Measurements from ENCODE around the gene CCL21. TPM values are rescaled to one million over a fixed set of nuclear protein-coding genes. Genes with fewer than 3 reads are reported as not detected.
"Not testable (repeated sequence)": the region's sequence is repeated elsewhere in the genome, so short reads cannot be mapped to it uniquely, and the experiment has no call there.

Gene CCL21
- total RNA-seq, 1 donor from 2014 or later: not detected

DNA sequence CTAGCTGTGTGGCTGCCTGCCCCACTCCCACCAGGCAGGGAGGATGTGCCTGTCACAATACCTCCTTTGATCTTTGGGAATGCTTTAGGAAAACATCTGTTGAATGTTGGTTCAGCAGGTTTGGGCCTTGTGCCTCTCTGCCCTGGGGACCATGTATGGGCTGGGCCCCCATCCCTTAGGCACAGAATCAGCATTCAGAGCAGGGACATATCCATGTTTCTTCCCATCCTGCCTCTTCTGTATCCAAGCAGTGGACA lies 9.8 kb upstream of the CCL21 start:
- H3K4me1 Mint-ChIP-seq (ENCODE audit: low read depth); DNase-seq (ENCODE audit: low spot score); intact Hi-C loops (cut with micrococcal nuclease); H3K27ac Mint-ChIP-seq; H3K4me3 Mint-ChIP-seq; H3K27me3 Mint-ChIP-seq (ENCODE audit: insufficient read depth); H3K36me3 Mint-ChIP-seq (ENCODE audit: low read depth); H3K9me3 Mint-ChIP-seq: not testable (repeated sequence)

DNA sequence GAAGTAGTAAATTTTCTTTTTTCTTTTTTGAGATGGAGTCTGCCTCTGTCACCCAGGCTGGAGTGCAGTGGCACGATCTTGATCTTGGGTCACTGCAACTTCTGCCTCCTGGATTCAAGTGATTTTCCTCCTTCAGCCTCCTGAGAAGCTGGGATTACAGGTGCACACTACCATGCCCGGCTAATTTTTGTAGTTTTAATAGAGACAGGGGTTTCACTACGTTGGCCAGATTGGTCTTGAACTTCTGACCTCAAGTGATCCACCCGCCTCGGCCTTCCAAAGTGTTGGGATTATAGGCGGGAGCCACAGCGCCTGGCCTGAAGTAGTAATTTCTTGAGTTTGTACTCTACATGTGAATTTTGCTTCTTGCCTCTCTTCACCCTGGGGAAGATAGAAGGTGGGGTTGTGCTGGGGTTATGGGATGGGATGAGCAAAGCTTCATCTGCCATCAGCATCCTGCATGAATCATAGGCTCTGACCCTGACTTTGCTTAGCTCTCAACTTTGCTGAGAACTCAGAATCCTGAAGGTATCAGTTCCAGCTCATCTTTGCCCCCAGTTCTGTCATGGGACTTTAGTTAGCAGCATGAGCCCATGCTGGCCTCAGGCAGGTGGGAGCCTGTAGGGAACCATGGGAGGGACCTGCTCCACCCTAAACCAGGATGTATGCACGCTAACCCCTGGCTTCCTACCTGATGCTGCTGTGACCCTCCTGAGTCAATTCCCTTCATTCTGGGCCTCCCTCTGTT lies 9.3 kb upstream of the CCL21 start:
- intact Hi-C loops (cut with micrococcal nuclease): no loop called here
- Mint-ChIP-seq H3K27me3 (ENCODE audit: insufficient read depth) (peaks cover 4% of the 10 kb centered on the region), H3K36me3 (ENCODE audit: low read depth) (no peaks in the 10 kb centered on the region), H3K4me1 (ENCODE audit: low read depth) (no peaks in the 10 kb centered on the region), H3K4me3 (no peak overlapping the region), H3K27ac (no peak overlapping the region), H3K9me3 (no peaks in the 10 kb centered on the region)
- no peak for DNase-seq (ENCODE audit: low spot score)

DNA sequence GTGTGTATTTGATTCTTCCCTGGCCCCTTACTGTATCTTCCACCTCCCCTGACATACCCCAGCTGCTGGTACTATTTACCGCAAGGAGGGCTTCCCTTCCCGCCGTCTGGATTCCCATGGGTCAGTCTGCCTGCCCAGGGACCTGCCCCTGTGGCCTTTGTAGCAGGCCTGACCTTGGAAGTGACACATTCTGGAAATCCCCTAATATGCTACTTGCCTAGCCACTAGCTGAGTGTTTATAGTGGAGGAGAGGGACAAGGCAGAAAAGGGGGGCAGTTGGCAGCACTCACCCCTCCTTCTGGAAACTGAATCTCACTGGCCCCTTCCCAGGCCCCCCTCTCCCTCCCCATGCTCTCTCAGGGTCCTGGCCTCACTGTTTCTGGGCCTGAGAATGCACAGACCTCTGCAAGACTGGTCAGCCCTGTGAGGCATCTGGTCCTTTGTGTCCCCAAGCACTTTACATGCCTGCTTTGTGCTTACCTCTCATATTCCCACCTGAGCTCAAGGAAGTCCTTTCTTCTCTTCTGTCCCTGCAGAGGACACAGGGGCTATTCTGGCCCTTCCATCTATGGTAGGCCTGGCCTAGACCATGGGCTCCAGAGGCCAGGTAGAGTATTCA lies 8.2 kb upstream of the CCL21 start:
- H3K27me3 Mint-ChIP-seq (ENCODE audit: insufficient read depth): peaks cover 6% of the 10 kb centered on the region
- no peak for DNase-seq (ENCODE audit: low spot score)
- H3K4me3 Mint-ChIP-seq: no peak overlapping the region
- H3K4me1 Mint-ChIP-seq (ENCODE audit: low read depth): no peaks in the 10 kb centered on the region
- H3K27ac Mint-ChIP-seq: no peak overlapping the region
- H3K9me3 Mint-ChIP-seq: no peaks in the 10 kb centered on the region
- no peaks in the 10 kb centered on the region for H3K36me3 Mint-ChIP-seq (ENCODE audit: low read depth)
- intact Hi-C loops (cut with micrococcal nuclease): no loop called here

DNA sequence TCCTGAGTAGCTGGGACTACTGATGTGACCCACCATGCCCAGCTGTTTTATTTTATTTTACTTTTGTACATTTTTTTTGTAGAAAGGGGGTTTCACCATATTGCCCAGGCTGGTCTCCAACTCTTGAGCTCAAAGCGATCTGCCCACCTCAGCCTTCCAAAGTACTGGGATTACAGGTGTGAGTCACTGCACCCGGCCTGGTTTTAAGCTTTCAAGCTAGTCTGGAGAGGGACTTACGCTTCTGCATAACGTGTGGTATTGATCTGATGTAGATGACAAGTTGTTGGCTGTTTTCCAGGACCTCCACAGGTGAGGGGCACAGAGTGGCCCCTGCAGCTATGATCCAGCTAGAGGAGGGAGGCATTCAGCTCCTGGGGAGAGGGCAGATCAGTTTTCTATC lies 6.8 kb upstream of the CCL21 start:
- no peaks in the 10 kb centered on the region for H3K4me1 Mint-ChIP-seq (ENCODE audit: low read depth)
- intact Hi-C loops (cut with micrococcal nuclease): no loop called here
- H3K9me3 Mint-ChIP-seq: no peaks in the 10 kb centered on the region
- no peak overlapping the region for H3K27ac Mint-ChIP-seq
- H3K36me3 Mint-ChIP-seq (ENCODE audit: low read depth): no peaks in the 10 kb centered on the region
- H3K4me3 Mint-ChIP-seq: no peak overlapping the region
- DNase-seq (ENCODE audit: low spot score): no peak
- peaks cover 15% of the 10 kb centered on the region for H3K27me3 Mint-ChIP-seq (ENCODE audit: insufficient read depth)

DNA sequence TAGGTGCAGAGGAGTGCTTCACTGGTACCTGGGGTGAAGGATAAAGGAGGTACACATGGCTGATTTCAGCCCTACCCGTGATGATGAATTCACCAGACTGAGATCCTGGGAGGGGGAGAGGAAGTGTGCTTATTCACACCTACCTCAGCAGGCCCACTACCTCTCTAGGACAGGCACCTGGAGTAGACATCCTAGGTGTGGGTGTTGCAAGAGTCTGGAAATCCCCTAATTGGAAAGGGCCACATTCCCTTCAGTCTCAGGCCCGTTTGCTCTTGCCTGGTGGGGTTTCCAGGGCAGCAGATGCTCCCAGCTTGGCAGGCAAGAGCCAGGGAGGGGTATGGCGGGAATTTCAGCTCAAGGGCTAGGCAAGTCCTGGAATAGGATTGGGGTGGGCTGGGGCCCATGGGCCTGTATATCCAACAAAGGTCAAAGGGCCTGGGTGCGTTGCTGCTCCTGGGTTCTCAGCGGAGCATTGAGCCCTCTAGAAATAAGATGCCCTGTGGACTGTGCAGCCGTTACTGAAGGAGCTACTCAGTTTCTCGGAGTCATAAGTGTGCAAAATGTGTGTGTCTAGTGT lies 5.8 kb upstream of the CCL21 start:
- no peaks in the 10 kb centered on the region for H3K36me3 Mint-ChIP-seq (ENCODE audit: low read depth)
- no peak overlapping the region for H3K4me3 Mint-ChIP-seq
- H3K4me1 Mint-ChIP-seq (ENCODE audit: low read depth): no peaks in the 10 kb centered on the region
- peaks cover 11% of the 10 kb centered on the region for H3K27me3 Mint-ChIP-seq (ENCODE audit: insufficient read depth)
- no peak for DNase-seq (ENCODE audit: low spot score)
- no peaks in the 10 kb centered on the region for H3K9me3 Mint-ChIP-seq
- no peak overlapping the region for H3K27ac Mint-ChIP-seq
- intact Hi-C loops (cut with micrococcal nuclease): no loop called here

DNA sequence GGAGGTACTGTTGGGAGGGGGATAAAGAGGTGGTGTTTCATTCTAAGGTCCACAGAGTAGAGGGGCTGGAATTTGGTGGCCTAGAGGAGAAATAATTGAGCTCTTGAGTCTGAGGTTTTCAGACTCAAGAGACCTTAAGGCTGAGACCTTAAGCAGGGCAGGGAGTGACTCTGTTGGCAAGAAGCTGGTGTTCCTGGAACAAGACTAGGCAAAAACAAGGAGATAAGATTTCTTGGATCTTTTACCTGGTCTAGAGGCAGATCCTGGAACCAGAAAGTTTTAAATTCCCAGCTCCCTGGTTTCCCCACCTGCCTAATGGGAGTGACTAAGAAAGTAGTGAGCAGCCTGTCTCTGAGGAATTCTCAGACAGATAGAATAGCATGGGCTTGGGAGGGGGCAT lies 4.1 kb upstream of the CCL21 start:
- intact Hi-C loops (cut with micrococcal nuclease): no loop called here
- no peak for DNase-seq (ENCODE audit: low spot score)
- Mint-ChIP-seq H3K27me3 (ENCODE audit: insufficient read depth) (peaks cover 11% of the 10 kb centered on the region), H3K9me3 (no peaks in the 10 kb centered on the region), H3K4me1 (ENCODE audit: low read depth) (no peaks in the 10 kb centered on the region), H3K4me3 (no peak overlapping the region), H3K36me3 (ENCODE audit: low read depth) (no peaks in the 10 kb centered on the region), H3K27ac (no peak overlapping the region)

DNA sequence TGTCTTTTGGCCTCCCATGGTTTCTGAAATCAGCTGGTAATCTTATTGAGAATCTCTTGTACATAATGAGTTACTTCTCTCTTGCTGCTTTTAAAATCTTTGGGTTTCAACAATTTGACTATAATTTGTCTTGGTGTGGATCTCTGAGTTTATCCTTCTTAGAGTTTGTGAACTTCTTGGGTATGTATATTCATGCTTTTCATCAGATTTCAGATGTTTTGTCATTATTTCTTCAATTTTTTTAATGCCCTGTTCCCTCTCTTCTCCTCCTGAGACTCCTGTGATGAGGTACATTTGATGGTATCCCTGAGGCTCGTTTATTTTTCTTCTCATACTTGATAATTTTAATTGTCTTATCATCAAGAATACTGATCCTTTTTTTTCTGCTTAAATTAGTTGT lies 2.2 kb upstream of the CCL21 start:
- H3K27me3 Mint-ChIP-seq (ENCODE audit: insufficient read depth): peaks cover 11% of the 10 kb centered on the region
- H3K4me3 Mint-ChIP-seq: no peak overlapping the region
- H3K27ac Mint-ChIP-seq: no peak overlapping the region
- H3K4me1 Mint-ChIP-seq (ENCODE audit: low read depth): no peaks in the 10 kb centered on the region
- H3K36me3 Mint-ChIP-seq (ENCODE audit: low read depth): no peaks in the 10 kb centered on the region
- DNase-seq (ENCODE audit: low spot score): no peak
- H3K9me3 Mint-ChIP-seq: no peaks in the 10 kb centered on the region
- intact Hi-C loops (cut with micrococcal nuclease): no loop called here

DNA sequence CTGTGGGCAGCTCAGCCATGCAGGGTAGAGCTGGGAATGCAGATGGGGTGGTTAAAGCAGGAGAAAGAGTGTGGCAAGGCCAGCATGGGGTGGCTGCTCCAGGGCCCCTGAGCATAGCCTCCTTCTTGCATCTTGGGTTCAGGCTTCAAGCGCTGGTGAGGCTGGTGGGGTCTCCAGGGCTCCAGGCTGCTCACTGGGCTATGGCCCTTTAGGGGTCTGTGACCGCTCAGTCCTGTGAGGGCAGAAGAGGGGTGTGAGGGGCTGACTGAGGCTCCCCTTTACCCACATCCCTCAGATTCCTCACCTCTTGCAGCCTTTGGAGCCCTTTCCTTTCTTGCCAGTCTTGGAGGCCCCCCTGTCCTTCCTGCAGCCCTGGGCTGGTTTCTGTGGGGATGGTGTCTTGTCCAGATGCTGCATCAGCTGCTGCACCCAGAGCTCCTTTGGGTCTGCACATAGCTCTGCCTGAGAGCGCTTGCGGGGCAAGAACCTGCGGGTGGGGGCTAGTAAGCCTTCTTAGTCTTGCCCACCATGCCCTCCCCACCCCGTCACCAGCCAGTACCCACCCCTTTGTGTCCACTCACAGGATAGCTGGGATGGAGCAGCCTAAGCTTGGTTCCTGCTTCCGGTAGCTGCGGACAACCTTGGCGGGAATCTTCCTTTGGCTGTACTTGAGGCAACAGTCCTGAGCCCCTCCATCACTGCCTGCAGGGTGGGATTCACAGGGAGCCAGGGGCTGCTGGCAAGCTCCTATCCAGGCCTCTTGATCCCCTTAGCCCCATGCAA lies 549 bp downstream of the CCL21 start:
- intact Hi-C loops (cut with micrococcal nuclease): no loop called here
- H3K9me3 Mint-ChIP-seq: no peaks in the 10 kb centered on the region
- H3K4me3 Mint-ChIP-seq: no peak overlapping the region
- no peak for DNase-seq (ENCODE audit: low spot score)
- peaks cover 20% of the 10 kb centered on the region for H3K27me3 Mint-ChIP-seq (ENCODE audit: insufficient read depth)
- H3K27ac Mint-ChIP-seq: no peak overlapping the region
- no peaks in the 10 kb centered on the region for H3K36me3 Mint-ChIP-seq (ENCODE audit: low read depth)
- no peaks in the 10 kb centered on the region for H3K4me1 Mint-ChIP-seq (ENCODE audit: low read depth)

DNA sequence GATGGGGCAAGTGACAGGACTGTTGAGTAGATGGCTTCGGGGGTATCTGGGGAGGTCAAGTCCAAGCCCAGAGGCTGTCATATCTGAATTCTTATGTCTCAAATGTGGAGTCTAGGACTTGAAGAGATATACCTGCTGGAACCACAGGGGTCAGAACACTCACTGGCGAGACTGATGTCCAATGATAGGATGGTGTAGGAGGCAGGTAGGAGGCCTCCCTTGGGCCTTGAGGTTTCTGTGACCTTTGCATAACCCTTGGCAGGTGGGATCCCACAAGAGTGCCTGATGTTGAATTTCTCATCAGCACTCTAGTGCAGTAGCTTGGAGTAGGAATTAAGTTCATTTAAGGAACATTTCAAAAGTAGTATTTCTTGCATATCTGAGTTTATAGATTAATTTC lies 2.8 kb downstream of the CCL21 start:
- Mint-ChIP-seq H3K27me3 (ENCODE audit: insufficient read depth) (peaks cover 17% of the 10 kb centered on the region), H3K4me1 (ENCODE audit: low read depth) (peaks cover 2% of the 10 kb centered on the region), H3K36me3 (ENCODE audit: low read depth) (no peaks in the 10 kb centered on the region), H3K9me3 (no peaks in the 10 kb centered on the region), H3K4me3 (no peak overlapping the region), H3K27ac (no peak overlapping the region)
- DNase-seq (ENCODE audit: low spot score): no peak
- intact Hi-C loops (cut with micrococcal nuclease): no loop called here

DNA sequence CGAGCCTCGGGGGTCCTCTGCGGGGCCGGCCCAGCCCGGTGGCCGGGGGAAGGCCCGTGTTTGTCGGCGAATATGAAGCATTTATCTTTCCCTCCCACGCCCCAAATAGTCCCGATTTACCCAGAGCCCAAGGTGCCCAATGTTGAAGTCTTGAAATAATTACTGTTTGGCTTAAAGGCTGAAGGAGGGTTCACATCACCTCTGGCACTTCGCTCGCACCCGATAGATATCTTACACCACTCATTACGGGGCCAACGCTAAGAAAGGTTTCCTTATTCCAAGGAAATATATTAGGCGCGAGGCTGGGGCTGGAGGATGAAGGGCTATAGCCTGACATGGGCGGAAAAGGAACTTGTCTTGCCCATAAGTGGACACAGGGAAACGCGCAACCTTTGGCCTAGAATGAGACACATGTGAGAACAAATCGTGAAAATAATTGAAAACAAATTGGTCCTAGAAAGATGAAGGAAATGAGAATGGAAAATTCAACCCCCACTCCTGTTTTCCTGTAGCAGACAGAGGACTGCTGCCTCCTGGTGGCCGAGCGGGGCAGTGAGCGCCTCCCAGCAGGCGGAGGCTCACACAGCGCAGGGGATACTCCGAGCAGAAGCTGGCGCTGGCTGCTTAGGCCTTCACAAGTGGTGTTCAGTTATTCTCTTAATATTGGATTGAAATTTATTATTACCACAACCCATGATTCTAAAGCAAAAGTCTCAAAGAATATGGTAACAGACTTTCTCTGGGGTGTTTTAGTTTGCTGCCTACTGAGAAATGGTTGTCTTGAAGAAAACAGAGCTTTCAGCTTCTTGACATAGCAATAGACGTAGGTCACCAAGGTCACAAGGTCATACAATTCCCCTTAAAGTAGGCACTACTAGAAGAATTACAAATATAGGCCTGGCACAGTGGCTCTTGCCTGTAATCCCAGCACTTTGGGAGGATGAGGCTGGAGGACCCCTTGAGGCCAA lies 7.9 kb downstream of the CCL21 start:
- Mint-ChIP-seq H3K4me3 (peak overlapping the region; percentile 82), H3K36me3 (ENCODE audit: low read depth) (no peaks in the 10 kb centered on the region), H3K27me3 (ENCODE audit: insufficient read depth) (peaks cover 29% of the 10 kb centered on the region), H3K4me1 (ENCODE audit: low read depth) (peaks cover 6% of the 10 kb centered on the region), H3K27ac (peak overlapping the region; percentile 68), H3K9me3 (no peaks in the 10 kb centered on the region)
- peak; percentile 66 for DNase-seq (ENCODE audit: low spot score)
- intact Hi-C loops (cut with micrococcal nuclease): loop anchor here (1.0 to 5.0 kb wide), 10 partner anchors 27 to 415 kb away; partner anchors contain the start of genes ATOSB, GALT, KIF24 and NUDT2

DNA sequence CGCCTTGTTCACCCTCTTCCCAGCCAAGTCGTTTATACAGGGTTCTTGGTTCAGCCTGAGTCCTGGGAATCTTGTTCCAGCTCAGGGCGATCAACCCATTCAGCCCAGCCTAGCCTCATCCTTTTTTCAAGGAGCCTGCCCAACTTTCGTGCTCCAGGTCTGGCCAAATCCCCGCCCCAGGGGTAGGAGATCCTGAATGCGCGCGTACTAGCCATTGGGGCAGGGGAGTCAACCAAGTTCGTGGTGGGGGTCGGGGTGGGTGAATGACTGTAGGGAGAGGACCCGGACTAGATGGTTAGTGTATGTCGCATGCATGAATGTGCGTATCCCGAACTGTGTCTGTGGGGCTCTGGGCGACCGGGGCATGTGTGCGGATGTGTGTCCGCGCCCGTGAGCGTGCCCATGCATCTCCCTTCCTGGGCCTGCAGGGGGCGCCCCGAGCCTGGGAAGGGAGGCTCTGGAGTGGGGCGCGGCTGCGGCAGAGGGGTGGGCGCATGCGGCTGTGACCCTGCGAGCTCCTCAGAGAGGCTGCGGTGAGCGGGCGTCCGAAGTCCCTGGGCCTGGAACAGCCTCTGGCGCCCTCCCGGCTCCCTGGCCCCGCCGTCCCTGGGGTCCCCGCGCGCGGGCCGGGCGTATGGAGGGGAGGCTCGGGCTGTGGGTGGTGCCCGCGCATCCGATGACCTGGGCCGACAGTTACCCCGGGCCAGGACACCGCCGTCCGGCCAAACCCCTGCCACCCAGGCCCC lies 8.7 kb downstream of the CCL21 start:
- Mint-ChIP-seq H3K4me3 (peak overlapping the region; percentile 54), H3K4me1 (ENCODE audit: low read depth) (peaks cover 6% of the 10 kb centered on the region), H3K27ac (no peak overlapping the region), H3K27me3 (ENCODE audit: insufficient read depth) (peaks cover 26% of the 10 kb centered on the region), H3K9me3 (no peaks in the 10 kb centered on the region), H3K36me3 (ENCODE audit: low read depth) (no peaks in the 10 kb centered on the region)
- peak; percentile 69 for DNase-seq (ENCODE audit: low spot score)
- intact Hi-C loops (cut with micrococcal nuclease): loop anchor here (5.0 kb wide), 2 partner anchors 396 to 416 kb away; partner anchors contain the start of genes ATOSB and PIGO

DNA sequence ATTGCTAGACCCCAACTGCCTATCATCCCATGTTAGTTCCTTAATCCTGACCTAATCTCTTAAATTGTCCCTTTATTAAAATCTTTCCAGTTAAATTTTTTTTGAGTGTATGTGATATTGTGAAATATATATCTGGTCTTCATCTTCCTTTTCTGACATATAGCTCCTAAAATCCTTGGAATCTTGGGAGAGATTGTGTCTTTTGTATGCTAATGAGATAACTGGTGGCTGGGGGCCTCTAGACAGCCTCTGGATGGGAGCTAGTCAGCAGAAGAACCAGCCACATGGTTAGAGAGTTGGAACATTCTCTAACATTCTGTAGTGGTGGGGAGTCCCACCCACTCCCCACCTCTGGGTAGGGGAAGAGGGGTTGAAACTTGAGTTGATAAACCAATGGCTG lies 15.1 kb downstream of the CCL21 start:
- Mint-ChIP-seq H3K4me1 (ENCODE audit: low read depth) (peaks cover 4% of the 10 kb centered on the region), H3K27me3 (ENCODE audit: insufficient read depth) (peaks cover 6% of the 10 kb centered on the region), H3K36me3 (ENCODE audit: low read depth) (no peaks in the 10 kb centered on the region), H3K27ac (no peak overlapping the region), H3K9me3 (no peaks in the 10 kb centered on the region), H3K4me3 (no peak overlapping the region)
- intact Hi-C loops (cut with micrococcal nuclease): no loop called here
- DNase-seq (ENCODE audit: low spot score): no peak
